Effector memory CD4-positive, alpha-beta T cell (primary cell): ENCODE data around the gene HJV.

Source experiments
- DNase-seq, 3 donors: peaks; one replicate each; pipeline ENCODE4 v3.0.0-alpha.2; 2020
- H3K27ac ChIP-seq: 2 replicates; pipeline ENCODE4 v1.7.0; 2013; ENCODE audit warnings: mild to moderate bottlenecking, low read length, moderate library complexity; ENCODE audit not compliant: insufficient read depth, poor library complexity, severe bottlenecking
- H3K27me3 ChIP-seq: replicated peaks from 2 replicates; pipeline ENCODE4 v1.7.0; 2013; ENCODE audit warnings: mild to moderate bottlenecking, low read length; ENCODE audit not compliant: insufficient read depth, control insufficient read depth, poor library complexity, severe bottlenecking
- H3K36me3 ChIP-seq: 2 replicates; pipeline ENCODE4 v1.7.0; 2013; ENCODE audit warnings: mild to moderate bottlenecking, low read length, moderate library complexity; ENCODE audit not compliant: control insufficient read depth, insufficient read depth
- H3K4me1 ChIP-seq: 2 replicates; pipeline ENCODE4 v1.7.0; 2013; ENCODE audit warnings: low read length, mild to moderate bottlenecking; ENCODE audit not compliant: control insufficient read depth, insufficient read depth, poor library complexity, severe bottlenecking
- H3K4me3 ChIP-seq: 2 replicates; pipeline ENCODE4 v1.7.0; 2013; ENCODE audit warnings: low read length, low read depth, mild to moderate bottlenecking; ENCODE audit not compliant: insufficient read depth, poor library complexity, severe bottlenecking
- H3K9me3 ChIP-seq: 2 replicates; pipeline ENCODE4 v1.7.0; 2013; ENCODE audit warnings: mild to moderate bottlenecking, low read length, moderate library complexity; ENCODE audit not compliant: control insufficient read depth

The HJV gene

GRCh38 chr1:145985129-145985501 lies 36.4 kb downstream of the HJV start:
- peak overlapping the region; percentile 45 for H3K27ac ChIP-seq
- H3K36me3 ChIP-seq: no peaks in the 10 kb centered on the region
- DNase-seq: no peak
- H3K4me3 ChIP-seq: peak overlapping the region; percentile 16
- peaks cover 61% of the 10 kb centered on the region for H3K4me1 ChIP-seq
- H3K9me3 ChIP-seq: no peaks in the 10 kb centered on the region
- no peaks in the 10 kb centered on the region for H3K27me3 ChIP-seq

- H3K4me3 ChIP-seq: no peak overlapping the region
- peaks cover 68% of the 10 kb centered on the region for H3K4me1 ChIP-seq
- peak overlapping the region; percentile 45 for H3K27ac ChIP-seq
- H3K9me3 ChIP-seq: no peaks in the 10 kb centered on the region
- peak; percentile 34 to 48 (median 40) for DNase-seq
- no peaks in the 10 kb centered on the region for H3K36me3 ChIP-seq
- H3K27me3 ChIP-seq: no peaks in the 10 kb centered on the region
These were observed 37.3 kb downstream of the HJV start for GRCh38 chr1:145983960-145984830.

GRCh38 chr1:145983206-145983675 lies 38.3 kb downstream of the HJV start:
- Histone ChIP-seq H3K27ac (peak overlapping the region; percentile 46), H3K27me3 (no peaks in the 10 kb centered on the region)
- DNase-seq: no peak

GRCh38 chr1:145982010-145982723 lies 39.4 kb downstream of the HJV start:
- Histone ChIP-seq H3K4me1 (peaks cover 85% of the 10 kb centered on the region), H3K27me3 (no peaks in the 10 kb centered on the region), H3K4me3 (no peak overlapping the region), H3K27ac (peak overlapping the region; percentile 46), H3K36me3 (no peaks in the 10 kb centered on the region), H3K9me3 (no peaks in the 10 kb centered on the region)
- no peak for DNase-seq

More at GRCh38 chr1:145983206-145983675, 38.3 kb downstream of the HJV start:
- no peak overlapping the region for H3K4me3 ChIP-seq
- H3K9me3 ChIP-seq: no peaks in the 10 kb centered on the region
- peaks cover 77% of the 10 kb centered on the region for H3K4me1 ChIP-seq
- H3K36me3 ChIP-seq: no peaks in the 10 kb centered on the region

- H3K4me3 ChIP-seq: peak overlapping the region; percentile 42
- no peaks in the 10 kb centered on the region for H3K9me3 ChIP-seq
- peaks cover 80% of the 10 kb centered on the region for H3K4me1 ChIP-seq
- peak overlapping the region; percentile 92 for H3K27ac ChIP-seq
- no peak for DNase-seq
- H3K36me3 ChIP-seq: no peaks in the 10 kb centered on the region
- H3K27me3 ChIP-seq: no peaks in the 10 kb centered on the region
These were observed 41.0 kb downstream of the HJV start for GRCh38 chr1:145980457-145980994.

GRCh38 chr1:145979746-145980456 lies 41.6 kb downstream of the HJV start:
- DNase-seq: no peak
- Histone ChIP-seq H3K9me3 (no peaks in the 10 kb centered on the region), H3K4me1 (peaks cover 74% of the 10 kb centered on the region), H3K4me3 (peak overlapping the region; percentile 42), H3K27me3 (no peaks in the 10 kb centered on the region), H3K27ac (peak overlapping the region; percentile 92), H3K36me3 (peaks cover 3% of the 10 kb centered on the region)

- Histone ChIP-seq H3K4me1 (peaks cover 66% of the 10 kb centered on the region), H3K9me3 (no peaks in the 10 kb centered on the region), H3K4me3 (peak overlapping the region; percentile 42), H3K27me3 (no peaks in the 10 kb centered on the region), H3K36me3 (peaks cover 5% of the 10 kb centered on the region), H3K27ac (peak overlapping the region; percentile 92)
- peak; percentile 66 to 77 (median 73) for DNase-seq
These were observed 42.4 kb downstream of the HJV start for GRCh38 chr1:145978854-145979745.

GRCh38 chr1:145978471-145978853 lies 43.1 kb downstream of the HJV start:
- no peaks in the 10 kb centered on the region for H3K27me3 ChIP-seq
- DNase-seq: no peak
- H3K9me3 ChIP-seq: no peaks in the 10 kb centered on the region
- H3K27ac ChIP-seq: peak overlapping the region; percentile 92
- H3K4me3 ChIP-seq: peak overlapping the region; percentile 36
- peaks cover 5% of the 10 kb centered on the region for H3K36me3 ChIP-seq
- peaks cover 60% of the 10 kb centered on the region for H3K4me1 ChIP-seq
